IMR-90 (cell line): ENCODE data around the gene TUBA3E. TPM values are rescaled to one million over a fixed set of nuclear protein-coding genes. Genes with fewer than 3 reads are reported as not detected.

Experiments used
- ATAC-seq: fragments of 200-7000 bp; cut with Tn5 transposase; 2 replicates; pipeline ENCODE4 v1.9.1; 2020; ENCODE audit warnings: low read depth, mild to moderate bottlenecking, moderate library complexity
- BruUV-seq: library from RNA; stranded (reverse); fragments of 400-500 nt; replicated peaks from 2 replicates; lab custom pipeline; 2021; lab: Mats Ljungman, UMichigan
- CTCF ChIA-PET: fragments of 300-600 bp; formaldehyde crosslinking; extraction: SDS; loops from one replicate; lab custom pipeline; 2021; ENCODE audit warnings: antibody characterized with exemption; lab: Yijun Ruan, JAX
- POLR2A ChIA-PET: fragments of 300-600 bp; sonication (Branson Sonifier 250); formaldehyde crosslinking; loops from one replicate; lab custom pipeline; 2022; ENCODE audit warnings: antibody characterized with exemption; ENCODE audit not compliant: unreplicated experiment; lab: Charles Lee
- DNase-seq: peaks from one replicate; pipeline ENCODE4 v3.0.0; 2013
- H2AFZ ChIP-seq: replicated peaks from 2 replicates; pipeline ENCODE3; 2013; ENCODE audit warnings: low read length, mild to moderate bottlenecking; ENCODE audit not compliant: poor library complexity
- H2AK5ac ChIP-seq: 2 replicates; pipeline ENCODE4 v1.6.1; 2013; ENCODE audit warnings: low read depth, low read length, inconsistent platforms
- H2AK9ac ChIP-seq: replicated peaks from 2 replicates; pipeline ENCODE3; 2013; ENCODE audit warnings: mild to moderate bottlenecking, low read depth, low read length, moderate library complexity; ENCODE audit not compliant: poor library complexity
- H2BK120ac ChIP-seq: 2 replicates; pipeline ENCODE4 v1.6.1; 2013; ENCODE audit warnings: low read depth, low read length, inconsistent platforms
- H2BK15ac ChIP-seq: 3 replicates; pipeline ENCODE4 v1.6.1; 2013; ENCODE audit warnings: low read depth, low read length, inconsistent platforms
- H2BK20ac ChIP-seq: 2 replicates; pipeline ENCODE4 v1.6.1; 2013; ENCODE audit warnings: low read depth, mild to moderate bottlenecking, inconsistent platforms, low read length, moderate library complexity
- H2BK5ac ChIP-seq: 2 replicates; pipeline ENCODE4 v1.6.1; 2013; ENCODE audit warnings: mild to moderate bottlenecking, low read depth, low read length, inconsistent platforms; ENCODE audit not compliant: poor library complexity, severe bottlenecking
- H3K14ac ChIP-seq: replicated peaks from 2 replicates; pipeline ENCODE4 v1.6.1; 2013; ENCODE audit warnings: low read depth, low read length, inconsistent platforms
- H3K18ac ChIP-seq: 2 replicates; pipeline ENCODE4 v1.6.1; 2013; ENCODE audit warnings: low read depth, low read length, control low read depth
- H3K23ac ChIP-seq: 2 replicates; pipeline ENCODE4 v1.6.1; 2013; ENCODE audit warnings: low read depth, low read length, inconsistent platforms
- H3K27ac ChIP-seq: 2 replicates; pipeline ENCODE4 v1.5.1; 2013; ENCODE audit warnings: mild to moderate bottlenecking, control low read depth, low read length; ENCODE audit not compliant: insufficient read depth
- H3K27me3 ChIP-seq: 2 replicates; pipeline ENCODE4 v1.6.1; 2013; ENCODE audit warnings: low read length; ENCODE audit not compliant: control insufficient read depth, insufficient read depth
- H3K36me3 ChIP-seq: 2 replicates; pipeline ENCODE4 v1.6.1; 2013; ENCODE audit warnings: low read length, mixed read lengths; ENCODE audit not compliant: control insufficient read depth, insufficient read depth
- H3K4ac ChIP-seq: 2 replicates; pipeline ENCODE4 v1.6.1; 2013; ENCODE audit warnings: low read depth, low read length, inconsistent platforms
- H3K4me1 ChIP-seq: 2 replicates; pipeline ENCODE4 v1.6.1; 2013; ENCODE audit warnings: low read length, mixed read lengths; ENCODE audit not compliant: control insufficient read depth, insufficient read depth
- H3K4me2 ChIP-seq: 2 replicates; pipeline ENCODE4 v1.6.1; 2013; ENCODE audit warnings: low read depth, mild to moderate bottlenecking, control low read depth, low read length, moderate library complexity
- H3K4me3 ChIP-seq: 2 replicates; pipeline ENCODE4 v1.5.1; 2013; ENCODE audit warnings: low read depth, mild to moderate bottlenecking, control low read depth, low read length, moderate library complexity; ENCODE audit not compliant: insufficient read depth
- H3K56ac ChIP-seq: 2 replicates; pipeline ENCODE4 v1.6.1; 2013; ENCODE audit warnings: low read length, inconsistent platforms; ENCODE audit not compliant: insufficient read depth; ENCODE audit errors: extremely low read depth
- H3K79me1 ChIP-seq, 2 experiments: 2 replicates each; pipeline ENCODE4 v1.6.1; 2013; ENCODE audit warnings: low read length in 2 of 2, inconsistent platforms in 1 of 2, low read depth in 1 of 2
- H3K9ac ChIP-seq: 2 replicates; pipeline ENCODE4 v1.6.1; 2013; ENCODE audit warnings: low read depth, low read length, control low read depth
- H3K9me1 ChIP-seq: 2 replicates; pipeline ENCODE4 v1.6.1; 2013; ENCODE audit warnings: low read length, inconsistent platforms; ENCODE audit not compliant: insufficient read depth
- H3K9me3 ChIP-seq: 2 replicates; pipeline ENCODE4 v1.6.1; 2013; ENCODE audit warnings: low read length; ENCODE audit not compliant: control insufficient read depth, insufficient read depth
- H4K20me1 ChIP-seq: 2 replicates; pipeline ENCODE4 v1.6.1; 2013; ENCODE audit warnings: low read length, inconsistent platforms; ENCODE audit not compliant: insufficient read depth
- H4K5ac ChIP-seq: 2 replicates; pipeline ENCODE4 v1.6.1; 2013; ENCODE audit warnings: mild to moderate bottlenecking, low read depth, low read length, control low read depth
- H4K8ac ChIP-seq, 2 experiments: 2 replicates each; pipeline ENCODE4 v1.6.1; 2013; ENCODE audit warnings: low read depth in 2 of 2, low read length in 2 of 2, control low read depth in 1 of 2, inconsistent platforms in 1 of 2
- H4K91ac ChIP-seq: 2 replicates; pipeline ENCODE4 v1.6.1; 2013; ENCODE audit warnings: low read depth, low read length, inconsistent platforms; ENCODE audit not compliant: insufficient read depth
- BHLHE40 ChIP-seq: fragments of 150-350 bp; IDR thresholded peaks from 2 replicates; pipeline ENCODE4 v1.6.1; 2016; ENCODE audit warnings: mild to moderate bottlenecking, low read depth, low read length
- CEBPB ChIP-seq: IDR thresholded peaks from 2 replicates; pipeline ENCODE4 v1.6.1; 2012; ENCODE audit warnings: low read depth, low read length, improper control_type of control experiment
- CHD1 ChIP-seq: IDR thresholded peaks from 2 replicates; pipeline ENCODE4 v1.6.1; 2012; ENCODE audit warnings: low read depth, low read length, improper control_type of control experiment
- CTCF ChIP-seq: conservative IDR thresholded peaks from 2 replicates; pipeline ENCODE4 v1.5.1; 2012; ENCODE audit warnings: mild to moderate bottlenecking, low read depth, low read length, improper control_type of control experiment
- ELK1 ChIP-seq: fragments of 150-350 bp; IDR thresholded peaks from 2 replicates; pipeline ENCODE4 v1.6.1; 2016; ENCODE audit warnings: low read depth, mild to moderate bottlenecking, low read length, moderate library complexity, borderline replicate concordance
- FOS ChIP-seq: fragments of 150-350 bp; IDR thresholded peaks from 2 replicates; pipeline ENCODE4 v1.6.1; 2016; ENCODE audit warnings: low read depth, low read length
- MAFK ChIP-seq: IDR thresholded peaks from 2 replicates; pipeline ENCODE4 v1.6.1; 2012; ENCODE audit warnings: low read depth, low read length, improper control_type of control experiment
- MAZ ChIP-seq: IDR thresholded peaks from 2 replicates; pipeline ENCODE4 v1.6.1; 2012; ENCODE audit warnings: low read depth, mild to moderate bottlenecking, low read length, improper control_type of control experiment, moderate library complexity, borderline replicate concordance
- MXI1 ChIP-seq: IDR thresholded peaks from 2 replicates; pipeline ENCODE4 v1.6.1; 2012; ENCODE audit warnings: low read depth, mild to moderate bottlenecking, low read length, moderate library complexity, borderline replicate concordance
- NFE2L2 ChIP-seq: fragments of 150-350 bp; IDR thresholded peaks from 2 replicates; pipeline ENCODE4 v1.6.1; 2016; ENCODE audit warnings: low read depth, mild to moderate bottlenecking, low read length
- POLR2A ChIP-seq: IDR thresholded peaks from 2 replicates; pipeline ENCODE4 v1.6.1; 2012; ENCODE audit warnings: mild to moderate bottlenecking, low read depth, low read length
- RAD21 ChIP-seq: IDR thresholded peaks from 2 replicates; pipeline ENCODE4 v1.6.1; 2012; ENCODE audit warnings: low read length, improper control_type of control experiment
- RCOR1 ChIP-seq: IDR thresholded peaks from 2 replicates; pipeline ENCODE4 v1.6.1; 2012; ENCODE audit warnings: mild to moderate bottlenecking, low read length, improper control_type of control experiment; ENCODE audit not compliant: insufficient replicate concordance
- RFX5 ChIP-seq: IDR thresholded peaks from 2 replicates; pipeline ENCODE4 v1.8.0; 2012; ENCODE audit warnings: low read depth, mild to moderate bottlenecking, low read length, moderate library complexity
- SMC3 ChIP-seq: fragments of 150-350 bp; IDR thresholded peaks from 2 replicates; pipeline ENCODE4 v1.6.1; 2016; ENCODE audit warnings: low read depth, mild to moderate bottlenecking, antibody characterized with exemption, low read length, moderate library complexity
- USF2 ChIP-seq: fragments of 150-350 bp; IDR thresholded peaks from 2 replicates; pipeline ENCODE4 v1.6.1; 2017; ENCODE audit warnings: mild to moderate bottlenecking, antibody characterized with exemption, low read length, low read depth
- WGBS, 2 experiments: methylation state at CpG; one replicate each; pipeline versions ENCODE4 v1.1.5 to v1.1.7; 2013; ENCODE audit warnings: missing lambda C conversion rate in 2 of 2; ENCODE audit not compliant: insufficient read length in 1 of 2; ENCODE audit errors: extremely low coverage in 2 of 2; 5-methylcytosine and 5-hydroxymethylcytosine counted together
- dilution Hi-C: fragments of 300-500 bp; cut with HindIII; formaldehyde crosslinking; loops from one replicate; pipeline ENCODE4 v1.14.3; 2018; ENCODE audit warnings: low sequenced_read_pairs; ENCODE audit not compliant: unreplicated experiment
- in situ Hi-C: fragments of 300-500 bp; cut with MboI; formaldehyde crosslinking; loops from 3 replicates; pipeline ENCODE4 v1.14.3; 2019; ENCODE audit warnings: low sequenced_read_pairs, inconsistent platforms, mixed read lengths
- intact Hi-C: fragments of 100-400 bp; cut with micrococcal nuclease; formaldehyde crosslinking; loops from 2 replicates; pipeline ENCODE4 v1.10.0; 2022
- polyA plus RNA-seq, 3 experiments: library from polyadenylated mRNA; depleted of rRNA; stranded (reverse); fragments of >200 nt; gene quantifications; 2 replicates each; pipeline ENCODE4 v1.2.3, GENCODE V29; 2012; ENCODE audit warnings: low replicate concordance in 1 of 3
- total RNA-seq: library from RNA; depleted of rRNA; stranded (reverse); fragments of >200 nt; gene quantifications from 2 replicates; pipeline ENCODE4 v1.2.3, GENCODE V29; 2012

TUBA3E gene
- total and polyA plus RNA-seq, 2 of the 4 experiments (the other 2 are of a cell fraction), result not detected

GRCh38 chr2:130190237-130190636 is 8.0 kb downstream of the TUBA3E start:
- Histone ChIP-seq H2AK5ac (no peak overlapping the region), H3K4me2 (no peak overlapping the region), H3K4me1 (no peaks in the 10 kb centered on the region), H3K79me1 (peaks cover 3 to 9% of the 10 kb centered on the region in 2 experiments; a peak in 2 of 4 replicates), H3K36me3 (peaks cover 10% of the 10 kb centered on the region), H3K9me1 (no peaks in the 10 kb centered on the region), H3K9me3 (no peaks in the 10 kb centered on the region), H2BK120ac (no peak overlapping the region), H4K8ac (no peak overlapping the region), H3K4ac (no peak overlapping the region), H3K27me3 (no peaks in the 10 kb centered on the region), H2BK20ac (no peak overlapping the region), H4K5ac (no peak overlapping the region), H3K14ac (no peak overlapping the region), H2AK9ac (no peak overlapping the region), H3K9ac (no peak overlapping the region), H2AFZ (no peak overlapping the region), H3K27ac (no peak overlapping the region), H2BK5ac (no peak overlapping the region), H3K23ac (no peak overlapping the region), H4K20me1 (no peaks in the 10 kb centered on the region), H3K18ac (no peak overlapping the region), H4K91ac (no peak overlapping the region), H3K56ac (no peak overlapping the region), H2BK15ac (no peak overlapping the region), H3K4me3 (no peak overlapping the region)
- TF ChIP-seq NFE2L2, result no peak
- TF ChIP-seq POLR2A, result no peak
- TF ChIP-seq MAFK, result no peak
- TF ChIP-seq ELK1, result no peak
- no peak for TF ChIP-seq USF2
- TF ChIP-seq CEBPB, result no peak
- TF ChIP-seq MAZ, result no peak
- no peak for TF ChIP-seq SMC3
- TF ChIP-seq CTCF, result no peak
- TF ChIP-seq FOS, result no peak
- no peak for TF ChIP-seq RCOR1
- no peak for TF ChIP-seq MXI1
- TF ChIP-seq BHLHE40, result no peak
- TF ChIP-seq RFX5, result no peak
- TF ChIP-seq CHD1, result no peak
- no peak for TF ChIP-seq RAD21
- WGBS, 2 experiments, result 100% methylated on average over 6 of the region's 15 CpGs; no CpG with 5 or more reads in 1 of the 2 experiments
- dilution Hi-C loops (no loop called here), in situ Hi-C loops (no loop called here), intact Hi-C loops (no loop called here)
- ATAC-seq (no peak), DNase-seq (no peak)
- BruUV-seq, result no TSS peak
- ChIA-PET CTCF (no interaction called here), POLR2A (no interaction called here)
